Neural progenitor cell (in vitro differentiated cells): ENCODE data around the gene MAFF. TPM values are rescaled to one million over a fixed set of nuclear protein-coding genes. Genes with fewer than 3 reads are reported as not detected.

ENCODE experiments used
- DNase-seq: peaks from one replicate; pipeline ENCODE4 v3.0.0-alpha.2; 2016; ENCODE audit warnings: low spot score
- H2AFZ ChIP-seq: fragments of 200-600 bp; sonication (generic); replicated peaks from 2 replicates; pipeline ENCODE4 v1.6.1; 2016; ENCODE audit warnings: antibody characterized with exemption
- H3F3A ChIP-seq: fragments of 200-600 bp; sonication (generic); 2 replicates; pipeline ENCODE4 v1.6.1; 2016; ENCODE audit warnings: antibody characterized with exemption, low read depth
- H3K27ac ChIP-seq: fragments of 200-600 bp; sonication (generic); 2 replicates; pipeline ENCODE4 v1.5.1; 2016; ENCODE audit warnings: mild to moderate bottlenecking
- H3K27me3 ChIP-seq: fragments of 200-600 bp; sonication (generic); 2 replicates; pipeline ENCODE4 v1.6.1; 2016; ENCODE audit warnings: mild to moderate bottlenecking, moderate library complexity
- H3K36me3 ChIP-seq: fragments of 200-600 bp; sonication (generic); 2 replicates; pipeline ENCODE4 v1.5.1; 2016
- H3K4me1 ChIP-seq: fragments of 200-600 bp; sonication (generic); 2 replicates; pipeline ENCODE4 v1.6.1; 2016; ENCODE audit warnings: mixed run types
- H3K4me2 ChIP-seq: fragments of 200-600 bp; sonication (generic); 2 replicates; pipeline ENCODE4 v1.6.1; 2016
- H3K4me3 ChIP-seq: fragments of 200-600 bp; sonication (generic); 2 replicates; pipeline ENCODE4 v1.5.1; 2016
- H3K79me2 ChIP-seq: fragments of 200-600 bp; sonication (generic); 2 replicates; pipeline ENCODE4 v1.6.1; 2016; ENCODE audit warnings: low read depth
- H3K9ac ChIP-seq: fragments of 200-600 bp; sonication (generic); 2 replicates; pipeline ENCODE4 v1.6.1; 2016
- H3K9me3 ChIP-seq: fragments of 200-600 bp; sonication (generic); 2 replicates; pipeline ENCODE4 v1.5.1; 2016; ENCODE audit warnings: low read depth
- H4K20me1 ChIP-seq: fragments of 200-600 bp; sonication (generic); 2 replicates; pipeline ENCODE4 v1.6.1; 2016; ENCODE audit warnings: low read depth
- H3K27ac Mint-ChIP-seq: 3 replicates; pipeline ENCODE4 v1.8.0; 2021; ENCODE audit warnings: mixed read lengths
- H3K27me3 Mint-ChIP-seq: 2 replicates; pipeline ENCODE4 v1.8.0; 2022; ENCODE audit warnings: low read depth, mild to moderate bottlenecking, inconsistent platforms, moderate library complexity, mixed read lengths; ENCODE audit not compliant: insufficient read depth
- H3K36me3 Mint-ChIP-seq: 3 replicates; pipeline ENCODE4 v1.8.0; 2021; ENCODE audit warnings: mixed read lengths
- H3K4me1 Mint-ChIP-seq: 3 replicates; pipeline ENCODE4 v1.8.0; 2021; ENCODE audit warnings: mixed read lengths
- H3K4me3 Mint-ChIP-seq: 3 replicates; pipeline ENCODE4 v1.8.0; 2021; ENCODE audit warnings: mild to moderate bottlenecking, moderate library complexity, mixed read lengths
- H3K9me3 Mint-ChIP-seq: 3 replicates; pipeline ENCODE4 v1.8.0; 2020; ENCODE audit warnings: mixed read lengths
- EZH2 ChIP-seq: fragments of 200-600 bp; sonication (generic); IDR thresholded peaks from 2 replicates; pipeline ENCODE4 v1.6.1; 2017; ENCODE audit warnings: antibody characterized with exemption, mild to moderate bottlenecking, moderate library complexity
- EZH2phosphoT487 ChIP-seq: fragments of 200-600 bp; sonication (generic); IDR thresholded peaks from 2 replicates; pipeline ENCODE4 v1.6.1; 2017; ENCODE audit warnings: antibody characterized with exemption
- total RNA-seq: library from RNA; depleted of rRNA; stranded (reverse); fragments of >200 nt; gene quantifications from 2 replicates; pipeline ENCODE4 v1.2.3, GENCODE V29; 2015; ENCODE audit warnings: low replicate concordance
- TF ChIP-seq, protein P1 (sequence below): fragments of 200-600 bp; sonication (generic); IDR thresholded peaks from 2 replicates; pipeline ENCODE4 v1.5.1; 2017; ENCODE audit warnings: antibody characterized with exemption, mild to moderate bottlenecking

MAFF gene
- total RNA-seq, 1 donor from 2014 or later = 0.90 TPM

GRCh38 chr22:38257650-38258250, 56.0 kb downstream of the MAFF start:
- no peaks in the 10 kb centered on the region for H3K36me3 ChIP-seq
- H3K4me1 Mint-ChIP-seq = peaks cover 47% of the 10 kb centered on the region
- peak overlapping the region; percentile 27 for H3K27ac Mint-ChIP-seq
- DNase-seq = no peak
- no peak for TF ChIP-seq EZH2phosphoT487
- TF ChIP-seq, protein P1, sequence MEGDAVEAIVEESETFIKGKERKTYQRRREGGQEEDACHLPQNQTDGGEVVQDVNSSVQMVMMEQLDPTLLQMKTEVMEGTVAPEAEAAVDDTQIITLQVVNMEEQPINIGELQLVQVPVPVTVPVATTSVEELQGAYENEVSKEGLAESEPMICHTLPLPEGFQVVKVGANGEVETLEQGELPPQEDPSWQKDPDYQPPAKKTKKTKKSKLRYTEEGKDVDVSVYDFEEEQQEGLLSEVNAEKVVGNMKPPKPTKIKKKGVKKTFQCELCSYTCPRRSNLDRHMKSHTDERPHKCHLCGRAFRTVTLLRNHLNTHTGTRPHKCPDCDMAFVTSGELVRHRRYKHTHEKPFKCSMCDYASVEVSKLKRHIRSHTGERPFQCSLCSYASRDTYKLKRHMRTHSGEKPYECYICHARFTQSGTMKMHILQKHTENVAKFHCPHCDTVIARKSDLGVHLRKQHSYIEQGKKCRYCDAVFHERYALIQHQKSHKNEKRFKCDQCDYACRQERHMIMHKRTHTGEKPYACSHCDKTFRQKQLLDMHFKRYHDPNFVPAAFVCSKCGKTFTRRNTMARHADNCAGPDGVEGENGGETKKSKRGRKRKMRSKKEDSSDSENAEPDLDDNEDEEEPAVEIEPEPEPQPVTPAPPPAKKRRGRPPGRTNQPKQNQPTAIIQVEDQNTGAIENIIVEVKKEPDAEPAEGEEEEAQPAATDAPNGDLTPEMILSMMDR = no peak
- TF ChIP-seq EZH2 = no peak
- H3K4me3 Mint-ChIP-seq = no peak overlapping the region
- peaks cover 93% of the 10 kb centered on the region for H3K79me2 ChIP-seq
- no peaks in the 10 kb centered on the region for H3K9me3 ChIP-seq
- peaks cover 45% of the 10 kb centered on the region for H4K20me1 ChIP-seq
- H3K27me3 ChIP-seq = no peaks in the 10 kb centered on the region
- H3K4me3 ChIP-seq = no peak overlapping the region
- no peak overlapping the region for H2AFZ ChIP-seq
- H3K4me2 ChIP-seq = no peak overlapping the region
- peaks cover 30% of the 10 kb centered on the region for H3F3A ChIP-seq
- H3K36me3 Mint-ChIP-seq = peaks cover 2% of the 10 kb centered on the region
- peak overlapping the region; percentile 1 for H3K9ac ChIP-seq
- no peaks in the 10 kb centered on the region for H3K9me3 Mint-ChIP-seq
- peak overlapping the region; percentile 55 for H3K27ac ChIP-seq
- no peaks in the 10 kb centered on the region for H3K27me3 Mint-ChIP-seq
- H3K4me1 ChIP-seq = peaks cover 40% of the 10 kb centered on the region

- no peak overlapping the region for H3K27ac ChIP-seq
- no peaks in the 10 kb centered on the region for H3K9me3 ChIP-seq
- H3F3A ChIP-seq = peaks cover 39% of the 10 kb centered on the region
- Mint-ChIP-seq H3K27me3 (no peaks in the 10 kb centered on the region), H3K36me3 (peaks cover 9% of the 10 kb centered on the region), H3K4me1 (peaks cover 51% of the 10 kb centered on the region), H3K27ac (peak overlapping the region; percentile 34), H3K4me3 (no peak overlapping the region), H3K9me3 (no peaks in the 10 kb centered on the region)
- H3K4me2 ChIP-seq = no peak overlapping the region
- H3K36me3 ChIP-seq = no peaks in the 10 kb centered on the region
- peaks cover 49% of the 10 kb centered on the region for H4K20me1 ChIP-seq
- no peak overlapping the region for H3K4me3 ChIP-seq
- TF ChIP-seq, protein P1 = no peak
- TF ChIP-seq EZH2phosphoT487 (no peak), EZH2 (no peak)
- no peaks in the 10 kb centered on the region for H3K27me3 ChIP-seq
- no peak for DNase-seq
- peaks cover 41% of the 10 kb centered on the region for H3K4me1 ChIP-seq
- H2AFZ ChIP-seq = no peak overlapping the region
- peaks cover 93% of the 10 kb centered on the region for H3K79me2 ChIP-seq
- no peak overlapping the region for H3K9ac ChIP-seq
Observed at GRCh38 chr22:38258895-38259294, 57.1 kb downstream of the MAFF start.

DNA sequence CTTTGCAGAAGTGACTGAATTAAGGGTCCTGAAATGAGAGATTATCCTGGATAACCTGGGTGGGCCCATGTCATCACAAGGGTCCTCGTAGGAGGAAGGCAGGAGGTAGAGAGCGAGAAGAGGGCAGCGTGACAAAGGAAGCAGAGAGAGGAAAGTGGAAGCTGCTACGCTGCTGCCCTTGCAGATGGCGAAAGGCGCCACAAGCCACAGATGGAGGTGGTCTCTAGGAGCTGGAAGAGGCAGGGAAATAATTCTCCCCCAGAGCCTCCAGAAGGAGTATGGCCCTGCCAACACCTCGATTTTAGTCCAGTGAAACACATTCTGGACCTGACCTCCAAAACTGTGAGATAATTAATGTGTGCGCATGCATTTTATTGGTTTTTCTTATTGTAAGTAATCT, 57.6 kb downstream of the MAFF start:
- H3K4me3 ChIP-seq = no peak overlapping the region
- H3K27me3 ChIP-seq = no peaks in the 10 kb centered on the region
- H3K79me2 ChIP-seq = peaks cover 93% of the 10 kb centered on the region
- Mint-ChIP-seq H3K27me3 (no peaks in the 10 kb centered on the region), H3K36me3 (peaks cover 10% of the 10 kb centered on the region), H3K9me3 (no peaks in the 10 kb centered on the region), H3K4me3 (no peak overlapping the region), H3K27ac (peak overlapping the region; percentile 34), H3K4me1 (peaks cover 51% of the 10 kb centered on the region)
- TF ChIP-seq, protein P1 = no peak
- TF ChIP-seq EZH2 = no peak
- TF ChIP-seq EZH2phosphoT487 = no peak
- H3K36me3 ChIP-seq = no peaks in the 10 kb centered on the region
- H4K20me1 ChIP-seq = peaks cover 50% of the 10 kb centered on the region
- H3F3A ChIP-seq = peaks cover 39% of the 10 kb centered on the region
- DNase-seq = no peak
- no peak overlapping the region for H3K27ac ChIP-seq
- no peak overlapping the region for H2AFZ ChIP-seq
- no peak overlapping the region for H3K4me2 ChIP-seq
- no peak overlapping the region for H3K9ac ChIP-seq
- peaks cover 41% of the 10 kb centered on the region for H3K4me1 ChIP-seq
- no peaks in the 10 kb centered on the region for H3K9me3 ChIP-seq
